SU-DHL-6 (cell line): ENCODE data around the gene CLEC16A.

Experiments used
- EZH2phosphoT487 ChIP-seq: fragments of 200-600 bp; sonication (generic), shearing (Covaris generic); conservative IDR thresholded peaks from 2 replicates; pipeline ENCODE4 v1.6.1; 2018; ENCODE audit warnings: mild to moderate bottlenecking, antibody characterized with exemption, low read length, moderate library complexity, mixed read lengths
- TF ChIP-seq, protein P1 (sequence below): fragments of 200-600 bp; sonication (generic); IDR thresholded peaks from one replicate; pipeline ENCODE4 v1.5.1; 2017; ENCODE audit warnings: antibody characterized with exemption, mild to moderate bottlenecking, low read length, moderate library complexity; ENCODE audit not compliant: insufficient read depth, poor library complexity, severe bottlenecking

DNA sequence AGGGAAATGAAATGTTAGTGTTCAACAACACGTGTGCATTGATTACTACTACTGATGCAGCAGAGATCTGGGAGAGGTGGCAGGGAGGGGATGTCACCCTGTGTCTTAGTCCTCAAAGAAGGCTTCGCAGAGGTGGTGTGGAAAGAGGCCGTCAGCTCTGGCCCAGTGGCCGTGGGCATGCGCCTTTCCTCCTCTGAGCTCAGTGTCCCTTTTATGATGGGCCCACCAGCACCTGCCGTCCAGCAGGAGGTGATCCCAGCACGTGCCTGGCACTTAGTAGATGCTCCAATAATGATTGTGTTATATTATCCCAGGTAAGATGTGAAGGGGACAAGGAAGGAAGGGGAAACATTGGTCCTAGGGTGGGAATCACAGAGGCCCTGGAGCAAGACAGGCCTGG is 106.2 kb downstream of the CLEC16A start:
- no peak for TF ChIP-seq EZH2phosphoT487
- TF ChIP-seq, protein P1, sequence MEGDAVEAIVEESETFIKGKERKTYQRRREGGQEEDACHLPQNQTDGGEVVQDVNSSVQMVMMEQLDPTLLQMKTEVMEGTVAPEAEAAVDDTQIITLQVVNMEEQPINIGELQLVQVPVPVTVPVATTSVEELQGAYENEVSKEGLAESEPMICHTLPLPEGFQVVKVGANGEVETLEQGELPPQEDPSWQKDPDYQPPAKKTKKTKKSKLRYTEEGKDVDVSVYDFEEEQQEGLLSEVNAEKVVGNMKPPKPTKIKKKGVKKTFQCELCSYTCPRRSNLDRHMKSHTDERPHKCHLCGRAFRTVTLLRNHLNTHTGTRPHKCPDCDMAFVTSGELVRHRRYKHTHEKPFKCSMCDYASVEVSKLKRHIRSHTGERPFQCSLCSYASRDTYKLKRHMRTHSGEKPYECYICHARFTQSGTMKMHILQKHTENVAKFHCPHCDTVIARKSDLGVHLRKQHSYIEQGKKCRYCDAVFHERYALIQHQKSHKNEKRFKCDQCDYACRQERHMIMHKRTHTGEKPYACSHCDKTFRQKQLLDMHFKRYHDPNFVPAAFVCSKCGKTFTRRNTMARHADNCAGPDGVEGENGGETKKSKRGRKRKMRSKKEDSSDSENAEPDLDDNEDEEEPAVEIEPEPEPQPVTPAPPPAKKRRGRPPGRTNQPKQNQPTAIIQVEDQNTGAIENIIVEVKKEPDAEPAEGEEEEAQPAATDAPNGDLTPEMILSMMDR, result no peak
